Muscle of arm (tissue), 12 donors: ENCODE results near the gene B2M. TPM values are rescaled to one million over a fixed set of nuclear protein-coding genes. Genes with fewer than 3 reads are reported as not detected.
"Not testable (repeated sequence)": the region's sequence is repeated elsewhere in the genome, so short reads cannot be mapped to it uniquely, and the experiment has no call there.

ENCODE experiments used
- DNase-seq: peaks from one replicate; pipeline ENCODE4 v3.0.0-alpha.2; 2013
- polyA plus RNA-seq, 12 donors: library from polyadenylated mRNA; unstranded; fragments of 120-200 nt; gene quantifications; one replicate each; pipeline ENCODE4 v1.2.1, GENCODE V29; 2013; ENCODE audit not compliant: insufficient read length in 12 of 12

B2M gene
- polyA plus RNA-seq, 12 donors, result 459 to 939 (median 599) TPM; not detected in 1

- DNase-seq, result not testable (repeated sequence)
These were observed 21.1 kb upstream of the B2M start for GRCh38 chr15:44690245-44690644.

GRCh38 chr15:44692659-44693058, 18.7 kb upstream of the B2M start:
- no peak for DNase-seq

GRCh38 chr15:44694416-44694815, 16.9 kb upstream of the B2M start:
- DNase-seq, result no peak

GRCh38 chr15:44695294-44695693, 16.0 kb upstream of the B2M start:
- no peak for DNase-seq

GRCh38 chr15:44697014-44697413, 14.3 kb upstream of the B2M start:
- no peak for DNase-seq

GRCh38 chr15:44698641-44699040, 12.7 kb upstream of the B2M start:
- DNase-seq, result no peak

- not testable (repeated sequence) for DNase-seq
These were observed 10.6 kb upstream of the B2M start for GRCh38 chr15:44700676-44701075.

GRCh38 chr15:44705986-44706385, 5.3 kb upstream of the B2M start:
- DNase-seq, result no peak

GRCh38 chr15:44706401-44706800, 4.9 kb upstream of the B2M start:
- no peak for DNase-seq

GRCh38 chr15:44706946-44707636, 4.2 kb upstream of the B2M start:
- DNase-seq, result no peak

GRCh38 chr15:44710236-44711095, 851 bp upstream of the B2M start:
- peak; percentile 48 for DNase-seq

GRCh38 chr15:44711743-44712345, 527 bp downstream of the B2M start:
- peak; percentile 75 for DNase-seq

- DNase-seq, result peak; percentile 81
These were observed 1.2 kb downstream of the B2M start for GRCh38 chr15:44712346-44713005.

GRCh38 chr15:44713006-44713966, 2.0 kb downstream of the B2M start:
- no peak for DNase-seq

- no peak for DNase-seq
These were observed 4.0 kb downstream of the B2M start for GRCh38 chr15:44715142-44715796.

GRCh38 chr15:44715797-44716334, 4.5 kb downstream of the B2M start:
- DNase-seq, result no peak

- DNase-seq, result no peak
These were observed 5.8 kb downstream of the B2M start for GRCh38 chr15:44716983-44717602.

- no peak for DNase-seq
These were observed 7.0 kb downstream of the B2M start for GRCh38 chr15:44718180-44718926.

GRCh38 chr15:44718927-44719292, 7.6 kb downstream of the B2M start:
- DNase-seq, result no peak
